GM19240 (cell line): ENCODE measurements around the gene NOP56.

Experiments
- DNase-seq: peaks from one replicate; pipeline ENCODE4 v3.0.0; 2011; ENCODE audit warnings: low spot score; ENCODE audit not compliant: insufficient read length

NOP56 gene

DNA sequence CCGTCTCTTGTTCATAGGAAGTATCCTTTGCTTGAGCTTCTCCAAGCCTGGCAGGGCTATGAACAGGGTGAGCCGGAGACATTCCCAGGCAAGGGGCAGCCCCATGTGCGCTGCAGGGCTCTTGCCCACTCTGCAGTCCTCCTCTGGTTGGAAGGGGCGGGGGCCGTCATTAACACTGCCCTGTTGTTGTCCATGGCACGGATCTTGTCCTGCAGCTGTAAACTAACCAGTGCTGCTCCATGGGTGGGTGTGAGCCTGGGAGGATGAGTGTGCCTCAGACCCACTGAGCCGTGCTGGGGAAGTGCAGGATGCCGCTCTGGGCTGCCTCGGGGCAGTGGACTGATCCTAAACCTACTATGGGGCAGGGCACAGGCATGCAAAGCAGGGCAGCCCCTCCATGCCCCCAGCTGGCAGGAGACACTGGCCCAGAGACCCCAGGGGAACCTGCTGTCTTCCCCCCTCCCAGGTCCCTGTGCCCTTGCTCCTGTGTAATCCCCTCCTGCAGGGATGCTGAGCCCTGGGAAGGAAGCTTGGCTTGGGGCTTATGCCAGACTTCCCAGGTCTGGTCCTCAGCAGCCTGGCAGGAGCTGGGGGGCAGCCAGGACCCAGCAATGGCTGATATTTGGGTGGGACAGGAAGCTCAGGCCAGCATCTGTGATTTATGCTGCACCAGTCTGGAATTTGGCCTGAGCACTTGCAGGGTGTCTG lies 48.6 kb downstream of the NOP56 start:
- DNase-seq: no peak

DNA sequence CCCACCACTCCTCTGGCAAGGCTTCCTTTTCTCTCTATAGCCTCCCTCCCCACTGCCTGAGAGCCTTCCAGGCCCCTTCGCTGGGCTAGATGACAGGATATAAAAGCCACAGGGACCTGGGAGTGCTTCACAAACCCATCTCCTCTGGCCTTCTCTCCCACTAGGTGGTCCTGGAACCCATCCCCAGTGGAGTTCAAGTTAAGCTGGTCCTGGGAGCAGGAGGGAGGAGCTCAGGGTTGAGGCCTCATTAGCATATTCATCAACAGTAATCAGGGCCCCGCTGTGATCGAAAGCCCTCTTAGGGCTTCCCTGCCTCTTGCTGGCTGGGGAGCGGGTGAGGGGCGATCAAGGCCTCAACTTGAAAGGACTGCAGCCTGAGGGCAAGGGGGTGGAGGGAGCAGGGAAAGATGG lies 49.2 kb downstream of the NOP56 start:
- no peak for DNase-seq

DNA sequence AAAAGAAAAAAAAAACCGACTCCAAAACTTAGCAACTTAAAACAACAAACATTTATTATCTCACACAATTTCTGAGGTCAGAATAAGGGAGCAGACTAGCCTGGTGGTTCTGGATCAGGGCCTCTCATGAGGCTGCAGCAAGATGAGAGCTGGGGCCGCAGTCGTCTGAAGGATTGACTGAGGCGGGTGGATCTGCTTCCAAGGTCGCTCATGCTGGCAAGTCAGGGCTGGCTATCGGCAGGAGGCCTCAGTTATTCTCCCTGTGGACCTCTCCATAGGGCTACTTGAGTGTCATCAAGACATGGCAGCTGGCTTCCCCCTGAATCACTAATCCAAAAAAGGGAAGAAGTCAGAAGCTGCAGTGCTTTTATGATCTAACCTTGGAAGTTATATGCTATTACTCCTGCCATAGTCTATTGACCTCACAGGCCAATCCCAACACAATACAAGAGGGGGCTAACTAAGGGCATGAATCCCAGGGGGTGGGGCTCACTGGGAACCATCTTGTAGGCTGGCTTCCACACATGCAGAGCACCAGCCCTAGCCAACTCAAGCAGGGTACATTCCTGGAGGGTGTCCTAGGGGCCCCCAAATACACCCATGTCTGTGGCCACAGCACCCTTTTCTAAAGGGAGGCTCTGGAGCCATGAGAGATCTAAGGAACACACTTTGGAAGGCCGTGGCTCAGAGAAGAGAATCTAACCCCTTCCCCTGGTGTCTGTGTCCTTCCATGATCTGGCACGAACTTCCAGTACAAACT lies 51.5 kb downstream of the NOP56 start:
- DNase-seq: no peak

DNA sequence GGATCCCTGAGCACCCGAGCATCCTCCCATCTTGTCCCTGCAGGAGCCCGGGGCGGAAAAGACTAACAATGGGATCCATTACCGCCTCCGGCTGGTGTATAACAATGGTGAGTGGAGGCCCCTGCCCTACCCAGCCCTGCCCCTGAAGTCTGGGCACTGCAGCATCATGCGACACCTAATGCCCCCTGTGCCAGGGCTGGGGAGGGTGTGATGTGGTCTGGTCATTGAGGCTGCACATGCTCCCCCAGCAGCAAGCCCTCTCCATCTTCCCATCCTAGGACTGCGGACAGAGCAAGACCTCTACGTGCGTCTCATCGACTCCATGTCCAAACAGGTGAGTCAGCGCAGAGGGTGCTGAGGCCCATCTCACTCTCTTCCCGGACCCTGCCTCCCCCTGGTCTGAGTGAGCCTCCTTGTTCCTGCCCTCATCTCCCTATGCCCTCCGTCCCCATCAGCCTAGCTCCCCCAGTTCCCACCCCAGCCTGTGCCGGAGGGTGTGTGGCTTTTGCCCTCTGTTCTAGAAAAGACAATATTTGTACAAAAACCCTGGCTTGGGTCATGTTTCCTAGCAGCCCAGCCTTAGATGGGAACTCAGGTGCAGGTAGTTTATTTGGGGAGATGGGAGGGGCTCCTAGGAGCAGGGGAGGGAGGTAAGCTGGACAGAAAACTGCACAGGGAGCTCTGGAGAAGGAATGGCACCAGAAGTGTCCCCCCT lies 53.7 kb downstream of the NOP56 start:
- DNase-seq: no peak

DNA sequence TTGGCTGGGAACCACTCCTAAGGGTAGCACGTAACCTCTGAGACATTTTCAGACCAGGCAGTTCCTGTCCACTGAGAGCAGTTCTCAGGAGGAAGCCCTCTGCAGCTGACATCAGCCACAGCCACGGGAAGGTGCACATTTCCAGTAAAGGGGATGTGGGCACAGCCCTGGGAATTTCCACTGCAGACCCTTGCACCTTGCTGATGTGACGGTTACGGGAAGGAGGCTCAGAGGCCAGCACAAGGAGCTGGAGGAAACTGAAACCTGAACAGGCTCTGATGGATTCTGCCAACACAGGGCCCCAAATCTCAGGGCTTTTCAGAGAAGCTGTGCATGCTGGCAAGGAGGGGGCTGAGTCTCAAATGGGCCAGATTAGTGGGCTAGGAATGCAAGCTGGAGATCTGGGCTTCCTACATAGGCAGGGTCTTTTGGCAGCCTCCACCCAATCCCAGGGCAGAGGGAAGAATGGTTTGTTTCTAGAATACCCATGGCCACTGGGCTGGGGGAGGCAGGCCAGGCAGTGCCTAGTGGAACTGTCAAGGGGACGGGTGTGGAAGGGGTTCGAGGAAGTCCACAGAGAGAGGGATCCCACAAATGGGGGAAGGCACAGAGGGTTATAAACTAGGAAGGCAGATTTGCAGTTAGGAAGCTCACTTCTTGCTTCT lies 54.4 kb downstream of the NOP56 start:
- no peak for DNase-seq

DNA sequence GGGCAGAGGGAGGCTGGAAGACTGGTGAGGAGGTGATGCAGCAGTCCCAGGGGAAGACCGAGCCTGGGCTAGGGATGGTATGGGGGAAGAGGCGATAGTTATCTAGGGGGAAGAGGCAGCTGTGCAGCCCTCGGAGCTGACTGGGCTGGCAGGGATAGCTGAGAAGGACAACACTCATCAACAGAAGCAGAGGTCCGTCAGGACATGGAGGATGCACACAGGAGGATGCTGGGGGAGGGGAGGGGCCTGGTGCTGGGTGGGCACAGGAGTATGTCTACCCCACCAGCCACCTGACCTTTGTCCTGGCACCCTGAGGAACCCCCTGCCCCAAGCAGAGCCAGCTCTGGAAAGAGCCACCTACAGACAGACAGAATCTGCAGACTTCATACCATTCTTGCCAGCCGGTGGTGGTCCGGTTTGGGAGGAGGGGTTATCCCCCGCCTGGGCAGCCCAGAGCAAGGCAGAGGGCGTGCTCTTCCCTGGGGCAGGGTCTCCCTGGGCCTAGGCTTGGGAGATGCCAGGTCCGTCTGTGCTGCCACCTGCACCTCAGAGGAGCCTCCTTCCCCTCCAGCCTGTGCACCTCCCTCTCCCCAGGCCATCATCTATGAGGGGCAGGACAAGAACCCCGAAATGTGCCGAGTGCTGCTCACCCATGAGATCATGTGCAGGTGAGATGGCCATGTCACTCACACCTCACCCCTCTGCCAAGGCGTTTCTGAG lies 55.1 kb downstream of the NOP56 start:
- DNase-seq: no peak
